ENCODE measurements around the gene C1orf21. TPM values are rescaled to one million over a fixed set of nuclear protein-coding genes. Genes with fewer than 3 reads are reported as not detected.

The C1orf21 gene
- total RNA-seq, 1 donor from 2014 or later, result 5.5 TPM

DNA sequence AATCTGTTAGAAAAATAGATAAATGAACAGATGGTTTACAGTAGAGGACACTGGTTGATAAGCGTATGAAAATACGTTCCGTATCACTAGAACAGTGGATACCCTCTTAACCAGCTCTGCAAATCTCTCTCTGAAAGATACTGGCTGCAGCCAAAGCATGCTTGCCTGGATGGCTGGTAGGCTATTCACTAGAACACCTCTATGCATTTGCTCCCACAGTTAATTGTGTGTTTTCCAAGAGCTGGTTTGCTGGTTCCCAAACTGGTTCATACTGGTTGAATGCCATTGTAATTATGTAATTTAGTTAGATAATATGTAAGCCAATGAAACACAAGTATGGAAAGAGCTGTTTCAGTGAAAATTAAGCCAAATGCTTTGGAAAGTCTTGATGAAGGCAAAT lies 126.6 kb downstream of the C1orf21 start:
- no peak for DNase-seq (ENCODE audit: low read depth in 2 of 2)

- no peak for DNase-seq (ENCODE audit: low read depth in 2 of 2)
These were observed 127.1 kb downstream of the C1orf21 start for GRCh38 chr1:184513966-184514365.

- DNase-seq (ENCODE audit: low read depth in 2 of 2), result no peak
These were observed 127.6 kb downstream of the C1orf21 start for GRCh38 chr1:184514447-184514846.

GRCh38 chr1:184517130-184517529 lies 130.3 kb downstream of the C1orf21 start:
- DNase-seq (ENCODE audit: low read depth in 2 of 2), result no peak

- peak in 1 of 2 donors; percentile 41 for DNase-seq (ENCODE audit: low read depth in 2 of 2)
These were observed 132.0 kb downstream of the C1orf21 start for GRCh38 chr1:184518736-184519357.

DNA sequence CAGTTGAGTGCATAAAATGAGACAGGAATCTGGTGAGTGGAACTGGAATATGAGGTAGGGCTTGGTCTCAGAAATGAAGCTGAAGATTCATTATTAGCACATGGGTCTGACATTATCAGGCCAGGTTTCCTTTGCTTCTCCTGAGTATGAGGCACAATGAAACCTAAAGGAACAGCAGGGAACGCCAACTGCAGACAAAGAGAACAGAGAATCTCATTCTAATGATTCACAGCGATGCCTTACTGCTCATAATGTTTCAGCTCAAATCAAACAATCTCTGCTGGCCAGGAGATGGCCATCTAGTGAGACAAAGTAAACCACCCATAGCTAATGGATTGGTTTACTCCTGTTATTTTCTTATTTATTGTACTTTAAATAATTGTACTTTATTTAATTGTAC lies 133.5 kb downstream of the C1orf21 start:
- DNase-seq (ENCODE audit: low read depth in 2 of 2), result no peak

DNA sequence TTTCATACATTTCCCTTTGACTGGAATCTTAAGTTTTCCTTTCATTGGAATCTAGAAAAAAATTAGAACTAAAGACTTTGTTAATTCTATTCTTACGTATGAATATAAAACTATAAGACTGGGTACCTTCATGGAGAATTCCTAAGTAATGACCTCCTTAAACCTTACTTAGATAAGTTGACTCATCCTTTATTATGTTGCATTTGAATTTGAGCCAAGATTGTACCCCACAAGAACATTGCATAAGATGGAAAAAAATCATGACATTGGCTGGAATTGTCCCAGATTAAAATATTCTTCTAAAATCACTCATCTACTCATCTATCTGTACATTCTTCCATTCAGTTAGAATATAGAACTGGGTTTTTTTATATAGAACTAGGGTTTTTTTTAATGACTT lies 137.4 kb downstream of the C1orf21 start:
- no peak for DNase-seq (ENCODE audit: low read depth in 2 of 2)

- DNase-seq (ENCODE audit: low read depth in 2 of 2), result no peak
These were observed 140.6 kb downstream of the C1orf21 start for GRCh38 chr1:184527402-184527801.

- DNase-seq (ENCODE audit: low read depth in 2 of 2), result no peak
These were observed 143.4 kb downstream of the C1orf21 start for GRCh38 chr1:184530226-184530625.

DNA sequence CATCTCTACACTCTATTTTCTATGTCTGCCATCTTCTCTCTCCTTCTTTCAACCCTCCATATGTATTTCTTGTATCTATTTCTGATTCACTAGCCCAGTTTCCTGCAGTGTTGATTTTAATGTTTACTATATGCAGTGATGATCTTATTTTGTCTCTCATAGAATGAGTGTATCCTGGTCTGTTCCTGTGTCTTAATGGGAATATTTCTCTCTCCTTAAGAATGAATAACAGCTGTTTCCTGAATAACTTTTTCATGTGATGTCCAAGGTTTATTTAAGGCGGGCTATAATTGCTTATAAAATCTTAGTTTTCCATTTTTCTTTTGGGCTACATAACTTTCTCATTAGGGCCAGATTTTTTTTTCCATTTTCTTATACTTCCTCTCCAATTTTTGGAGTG lies 144.5 kb downstream of the C1orf21 start:
- peak in 1 of 2 donors; percentile 29 for DNase-seq (ENCODE audit: low read depth in 2 of 2)

DNA sequence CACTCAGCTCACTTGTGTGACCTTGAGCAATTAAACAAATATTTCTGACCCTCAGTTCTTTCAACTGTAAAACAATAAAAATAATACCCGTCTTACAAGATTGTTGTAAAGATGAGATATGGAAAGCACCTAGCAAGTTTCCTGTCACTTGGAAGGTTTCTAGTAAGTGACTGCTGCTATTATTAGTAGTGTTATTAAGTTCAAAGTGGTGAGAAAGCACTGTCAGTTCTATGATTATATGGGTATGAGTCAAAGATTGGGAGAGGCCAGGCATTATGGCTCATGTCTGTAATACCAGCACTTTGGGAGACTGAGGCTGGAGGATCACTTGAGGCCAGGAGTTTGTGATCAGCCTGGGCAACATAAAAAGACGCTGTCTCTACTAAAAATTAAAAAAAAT lies 145.4 kb downstream of the C1orf21 start:
- no peak for DNase-seq (ENCODE audit: low read depth in 2 of 2)

DNA sequence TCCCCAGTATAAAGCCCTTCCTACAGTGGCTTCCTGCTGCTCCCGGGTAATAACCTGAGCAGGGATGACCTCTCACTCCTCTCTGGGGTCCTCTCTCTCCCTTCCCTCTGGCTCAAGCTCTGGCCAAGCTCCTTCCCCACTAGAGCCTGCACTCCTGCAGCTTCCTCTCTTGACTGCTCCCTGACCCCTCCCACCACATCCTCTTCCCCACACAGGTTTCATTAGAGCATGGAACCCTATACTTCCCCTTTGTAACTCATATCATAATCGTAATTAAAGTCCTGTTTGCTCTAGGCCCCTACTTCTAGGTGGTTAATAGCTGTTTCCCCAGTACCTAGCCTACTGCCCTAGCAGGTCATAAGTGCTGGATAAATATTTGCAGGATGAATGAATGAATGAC lies 146.2 kb downstream of the C1orf21 start:
- no peak for DNase-seq (ENCODE audit: low read depth in 2 of 2)

GRCh38 chr1:184533915-184534314 lies 147.1 kb downstream of the C1orf21 start:
- DNase-seq (ENCODE audit: low read depth in 2 of 2), result no peak

- no peak for DNase-seq (ENCODE audit: low read depth in 2 of 2)
These were observed 147.9 kb downstream of the C1orf21 start for GRCh38 chr1:184534690-184535089.

- DNase-seq (ENCODE audit: low read depth in 2 of 2), result peak in 1 of 2 donors; percentile 54
These were observed 148.6 kb downstream of the C1orf21 start for GRCh38 chr1:184535191-184535970.

DNA sequence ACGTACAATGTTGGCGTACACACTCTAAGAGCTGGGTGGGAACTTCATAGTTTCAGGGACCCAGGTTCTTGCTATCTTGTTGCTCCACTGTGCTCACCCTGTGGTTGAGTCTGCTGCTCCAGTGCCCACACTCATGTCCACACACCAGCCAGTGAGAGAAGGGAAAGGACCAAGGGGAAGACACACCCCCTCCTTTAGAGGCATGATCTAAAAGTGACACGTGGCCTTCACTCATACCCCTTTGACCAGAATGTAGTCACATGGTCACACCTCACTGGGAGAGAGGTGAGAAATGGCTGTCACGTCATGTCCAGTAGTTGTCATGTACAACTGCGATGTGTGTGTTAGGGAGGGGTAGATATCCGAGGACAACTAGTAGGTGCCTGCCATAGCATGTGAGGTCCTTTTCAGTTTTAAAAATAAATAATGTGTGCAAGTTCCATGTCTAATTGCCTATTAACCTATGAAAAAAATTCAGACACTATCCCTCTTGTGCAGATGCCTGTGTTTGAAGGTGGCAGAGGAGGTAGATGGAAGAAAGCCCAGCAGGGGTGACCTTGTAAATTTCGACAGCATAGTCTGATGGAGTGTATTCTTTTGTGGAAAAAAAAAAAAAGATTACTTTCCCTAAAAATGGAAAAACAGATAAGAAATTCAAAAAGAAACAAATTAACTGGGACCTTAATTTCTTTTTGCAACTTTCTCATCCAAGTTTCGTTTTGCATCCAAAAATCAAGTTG lies 149.6 kb downstream of the C1orf21 start:
- DNase-seq (ENCODE audit: low read depth in 2 of 2), result no peak

- DNase-seq (ENCODE audit: low read depth in 2 of 2), result no peak
These were observed 152.8 kb downstream of the C1orf21 start for GRCh38 chr1:184539580-184539979.

DNA sequence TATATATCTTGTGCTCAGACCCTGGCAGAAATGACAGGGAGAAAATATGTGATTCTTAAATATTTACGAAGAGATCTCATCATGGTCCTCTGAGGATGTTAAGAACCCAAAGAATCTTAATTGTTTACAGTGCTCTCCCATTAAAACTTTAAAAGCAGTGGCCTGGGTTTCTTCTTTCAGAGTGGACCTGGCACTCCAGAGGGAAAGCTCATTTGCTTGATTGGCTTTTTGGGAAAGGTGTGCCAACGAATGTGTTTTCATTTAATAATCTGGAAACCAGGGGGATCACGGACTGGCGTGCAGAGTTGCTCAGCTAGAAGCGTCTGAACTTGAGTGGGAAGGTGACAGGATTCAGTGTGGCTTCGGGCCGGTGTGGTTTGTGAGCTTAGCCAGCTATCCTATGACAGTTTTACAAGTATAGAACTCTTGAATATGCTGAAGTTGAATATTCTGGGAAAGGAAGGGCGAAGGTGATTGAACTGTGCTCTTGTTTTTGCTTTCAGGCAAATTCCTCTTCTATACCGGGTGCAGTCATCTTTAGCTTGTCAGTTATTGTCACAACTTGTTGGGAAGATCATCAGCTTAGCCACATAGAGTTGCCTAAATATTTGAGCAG lies 154.8 kb downstream of the C1orf21 start:
- DNase-seq (ENCODE audit: low read depth in 2 of 2), result no peak

DNA sequence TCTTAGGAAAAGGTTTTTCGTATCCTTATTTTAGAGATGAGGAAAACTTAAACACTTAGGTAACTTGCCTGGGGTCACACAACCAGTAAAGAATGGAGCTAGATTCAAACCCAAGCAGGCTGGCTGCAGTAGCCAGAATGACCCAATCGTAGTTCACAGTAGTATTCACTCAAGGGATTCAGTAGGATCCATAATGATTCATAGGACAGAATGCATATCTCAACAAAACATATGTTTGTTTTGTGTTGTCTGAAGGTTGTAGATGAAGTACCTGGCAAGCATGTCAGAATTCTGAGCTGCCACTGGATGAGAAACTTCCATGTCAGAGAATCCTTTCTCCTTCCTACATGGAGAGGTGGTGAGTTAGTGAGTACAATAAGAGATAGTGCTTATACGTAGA lies 155.5 kb downstream of the C1orf21 start:
- no peak for DNase-seq (ENCODE audit: low read depth in 2 of 2)

GRCh38 chr1:184545601-184546000 lies 158.8 kb downstream of the C1orf21 start:
- no peak for DNase-seq (ENCODE audit: low read depth in 2 of 2)

DNA sequence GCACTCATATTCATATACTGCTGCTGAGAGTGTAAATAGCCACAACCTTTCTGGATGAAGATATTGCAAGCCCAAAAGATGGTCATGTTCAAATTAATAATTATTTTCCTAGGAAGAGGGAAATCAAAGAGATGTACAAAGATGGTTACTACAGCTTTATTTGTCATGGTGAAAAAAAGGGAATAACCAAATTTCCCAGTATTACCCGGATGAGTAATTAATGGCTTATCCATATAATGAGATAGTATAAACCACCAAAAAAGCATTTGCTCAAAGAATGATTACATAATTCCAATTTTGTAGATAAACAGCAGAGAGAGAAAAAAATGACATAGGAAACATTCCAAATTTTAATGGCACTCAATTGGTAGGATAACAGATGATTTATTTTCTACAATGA lies 165.6 kb downstream of the C1orf21 start:
- no peak for DNase-seq (ENCODE audit: low read depth in 2 of 2)

DNA sequence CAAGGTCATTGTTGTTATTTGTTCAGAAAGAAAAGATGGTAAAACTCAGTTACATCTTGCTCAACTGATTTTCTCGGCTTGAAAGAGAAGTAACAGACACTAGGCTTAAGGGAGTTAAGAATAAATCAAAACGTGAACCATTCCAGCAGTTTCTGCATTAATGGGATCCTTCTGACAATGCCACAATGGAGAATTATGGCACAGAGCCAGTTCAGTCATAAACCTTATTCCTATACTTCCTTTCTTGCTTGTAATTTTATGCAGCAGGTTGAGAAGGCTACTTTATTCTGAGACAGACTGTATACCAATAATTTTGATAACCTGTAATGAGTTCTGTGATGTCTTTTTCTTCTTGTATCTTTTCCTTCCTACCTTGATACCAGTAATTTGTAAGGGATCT lies 167.0 kb downstream of the C1orf21 start:
- peak in 1 of 2 donors; percentile 50 for DNase-seq (ENCODE audit: low read depth in 2 of 2)
